ENCODE data around the gene FAM72D.
"Not testable (repeated sequence)": the region's sequence is repeated elsewhere in the genome, so short reads cannot be mapped to it uniquely, and the experiment has no call there.

FAM72D gene

GRCh38 chr1:145095284-145096057 is at the start of gene FAM72D, which contains the start of gene SRGAP2B:
TSS of gene FAM72D (plus strand) at chr1:145095974. CDS start at chr1:145096848, 874 bp downstream.
TSS of gene SRGAP2B (minus strand) at chr1:145095328. CDS start at chr1:145092901, 2,427 bp downstream.
- DNase-seq, result not testable (repeated sequence)

GRCh38 chr1:145047553-145047952 is 48.2 kb upstream of the FAM72D start:
- DNase-seq, result not testable (repeated sequence)

GRCh38 chr1:145048181-145048856 is 47.5 kb upstream of the FAM72D start:
- DNase-seq, result not testable (repeated sequence)

- not testable (repeated sequence) for DNase-seq
These were observed 43.6 kb upstream of the FAM72D start for GRCh38 chr1:145052019-145052776.

- not testable (repeated sequence) for DNase-seq
These were observed 42.3 kb upstream of the FAM72D start for GRCh38 chr1:145053428-145053827.

- not testable (repeated sequence) for DNase-seq
These were observed 40.5 kb upstream of the FAM72D start for GRCh38 chr1:145055217-145055760.

GRCh38 chr1:145058184-145058583 is 37.6 kb upstream of the FAM72D start:
- DNase-seq, result not testable (repeated sequence)

- DNase-seq, result not testable (repeated sequence)
These were observed 32.5 kb upstream of the FAM72D start for GRCh38 chr1:145063285-145063684.

- DNase-seq, result not testable (repeated sequence)
These were observed 31.7 kb upstream of the FAM72D start for GRCh38 chr1:145063941-145064648.

- not testable (repeated sequence) for DNase-seq
These were observed 30.5 kb upstream of the FAM72D start for GRCh38 chr1:145065194-145065826.

GRCh38 chr1:145066486-145066885 is 29.3 kb upstream of the FAM72D start:
- not testable (repeated sequence) for DNase-seq

GRCh38 chr1:145071569-145071968 is 24.2 kb upstream of the FAM72D start:
- not testable (repeated sequence) for DNase-seq

- DNase-seq, result not testable (repeated sequence)
These were observed 21.7 kb upstream of the FAM72D start for GRCh38 chr1:145074021-145074559.

GRCh38 chr1:145076877-145077276 is 18.9 kb upstream of the FAM72D start:
- DNase-seq, result not testable (repeated sequence)

GRCh38 chr1:145077872-145078786 is 17.6 kb upstream of the FAM72D start:
- DNase-seq, result not testable (repeated sequence)

- DNase-seq, result not testable (repeated sequence)
These were observed 16.9 kb upstream of the FAM72D start for GRCh38 chr1:145078787-145079370.

- not testable (repeated sequence) for DNase-seq
These were observed 16.0 kb upstream of the FAM72D start for GRCh38 chr1:145079737-145080136.

GRCh38 chr1:145080193-145080592 is 15.6 kb upstream of the FAM72D start:
- not testable (repeated sequence) for DNase-seq

- not testable (repeated sequence) for DNase-seq
These were observed 13.1 kb upstream of the FAM72D start for GRCh38 chr1:145082483-145083255.
